ENCODE results near the gene SIX3. TPM values are rescaled to one million over a fixed set of nuclear protein-coding genes. Genes with fewer than 3 reads are reported as not detected.

The SIX3 gene
- total RNA-seq, 1 donor from 2014 or later = not detected

GRCh38 chr2:44927985-44928482 is 13.5 kb upstream of the SIX3 start:
- no peak for ATAC-seq
- intact Hi-C loops (cut with DNase I) = no loop called here
- H3K4me1 ChIP-seq = peaks cover 25% of the 10 kb centered on the region
- H3K9me3 ChIP-seq = no peaks in the 10 kb centered on the region
- no peak for DNase-seq
- peaks cover 92% of the 10 kb centered on the region for H3K27me3 ChIP-seq (ENCODE audit: low read depth)
- no peak overlapping the region for H3K4me3 ChIP-seq
- no peaks in the 10 kb centered on the region for H3K36me3 ChIP-seq
- TF ChIP-seq CTCF (IDR thresholded peaks at IDR 0.05) = no peak
- H3K27ac ChIP-seq = no peak overlapping the region

DNA sequence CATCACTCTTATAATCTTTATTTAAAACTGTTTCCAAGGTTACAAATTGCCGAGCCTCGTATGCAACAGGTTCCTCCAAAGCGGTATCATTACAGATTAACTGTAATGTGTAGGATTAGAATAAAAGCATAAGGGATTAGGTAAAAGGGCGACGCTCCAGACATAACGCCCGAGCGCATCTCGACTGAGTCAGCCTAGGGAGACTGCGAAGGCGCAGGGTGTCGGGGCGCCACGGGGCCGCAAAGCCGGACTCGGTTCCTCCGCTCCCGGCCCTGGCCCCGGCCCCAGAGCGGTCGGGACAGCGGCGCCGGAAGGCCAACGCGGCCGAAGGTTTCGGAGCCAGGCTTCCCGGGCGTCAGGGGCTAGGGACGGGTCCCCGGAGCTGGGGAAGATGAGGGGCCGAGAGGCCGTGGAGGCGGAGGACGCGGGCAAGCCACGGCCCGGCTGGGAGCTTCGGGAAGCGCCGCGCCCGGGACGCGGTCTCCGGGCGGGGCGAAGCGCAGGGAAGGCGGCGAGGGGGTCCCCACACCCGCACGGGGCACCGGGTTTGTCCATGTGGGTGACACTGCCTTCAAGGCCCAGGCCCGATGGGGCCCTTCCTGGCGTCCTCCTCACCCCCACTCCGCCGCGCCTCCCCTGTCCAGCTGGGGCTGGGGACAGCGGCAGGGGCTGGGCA is 12.9 kb upstream of the SIX3 start:
- no peak for DNase-seq
- intact Hi-C loops (cut with DNase I) = no loop called here
- peak overlapping the region; percentile 34 for H3K4me3 ChIP-seq

GRCh38 chr2:44929159-44929734 is 12.3 kb upstream of the SIX3 start:
- Histone ChIP-seq H3K27me3 (ENCODE audit: low read depth) (peaks cover 99% of the 10 kb centered on the region), H3K9me3 (no peaks in the 10 kb centered on the region), H3K27ac (no peak overlapping the region), H3K4me3 (peak overlapping the region; percentile 34), H3K4me1 (peaks cover 25% of the 10 kb centered on the region), H3K36me3 (no peaks in the 10 kb centered on the region)
- no peak for TF ChIP-seq CTCF (IDR thresholded peaks at IDR 0.05)
- no peak for DNase-seq
- peak in 1 of 2 donors; percentile 32 for ATAC-seq
- intact Hi-C loops (cut with DNase I) = no loop called here

More for the DNA sequence above, 12.9 kb upstream of the SIX3 start:
- Histone ChIP-seq H3K36me3 (no peaks in the 10 kb centered on the region), H3K9me3 (no peaks in the 10 kb centered on the region), H3K27me3 (ENCODE audit: low read depth) (peaks cover 94% of the 10 kb centered on the region), H3K27ac (no peak overlapping the region), H3K4me1 (peaks cover 25% of the 10 kb centered on the region)
- TF ChIP-seq CTCF (IDR thresholded peaks at IDR 0.05) = no peak
- peak; percentile 22 to 45 for ATAC-seq

DNA sequence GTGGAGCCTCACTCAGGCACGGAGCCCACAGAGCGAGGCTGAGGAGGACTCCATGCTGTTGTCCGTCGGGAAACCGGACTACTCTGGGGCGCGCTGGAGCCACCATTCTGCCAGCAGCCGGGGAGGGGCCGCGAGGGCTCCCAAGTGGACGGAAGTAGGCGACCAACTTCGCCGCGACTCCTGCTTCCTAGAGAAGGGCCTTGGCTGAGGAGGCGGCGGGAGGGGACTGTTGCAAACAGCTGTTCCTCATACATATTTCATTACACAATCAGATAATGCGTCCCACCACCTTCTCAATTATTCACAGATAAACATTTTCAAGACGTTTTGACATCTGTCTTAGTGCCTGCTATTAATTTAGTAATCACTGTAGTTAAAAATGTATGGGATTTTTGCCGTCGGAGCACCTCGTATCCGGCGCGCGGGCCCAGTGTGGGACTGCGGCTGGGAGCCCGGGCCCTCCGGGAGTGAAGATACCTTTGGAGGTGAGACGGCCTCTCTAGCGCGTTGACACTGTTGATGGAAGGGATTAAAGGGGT is 11.7 kb upstream of the SIX3 start:
- no peak for ATAC-seq
- intact Hi-C loops (cut with DNase I) = no loop called here
- DNase-seq = peak; percentile 52

More for the DNA sequence above, 11.7 kb upstream of the SIX3 start:
- Histone ChIP-seq H3K27ac (no peak overlapping the region), H3K4me1 (peaks cover 25% of the 10 kb centered on the region), H3K9me3 (no peaks in the 10 kb centered on the region), H3K27me3 (ENCODE audit: low read depth) (peaks cover 99% of the 10 kb centered on the region), H3K4me3 (peak overlapping the region; percentile 25), H3K36me3 (no peaks in the 10 kb centered on the region)
- TF ChIP-seq CTCF (IDR thresholded peaks at IDR 0.05) = no peak

All from lower lobe of right lung (tissue), 2 donors.